HEK293T (cell line): Measurements from ENCODE around the gene CCDC183.

Source experiments
- CTCF ChIA-PET: fragments of 350-600 bp; formaldehyde crosslinking; extraction: SDS; loops from one replicate; lab custom pipeline; 2021; ENCODE audit warnings: antibody characterized with exemption, inconsistent platforms; lab: Yijun Ruan, JAX
- POLR2A ChIA-PET: fragments of 350-600 bp; formaldehyde crosslinking; extraction: SDS; loops from one replicate; lab custom pipeline; 2020; ENCODE audit warnings: antibody characterized with exemption, inconsistent platforms; lab: Yijun Ruan, JAX
- DNase-seq: peaks from one replicate; pipeline ENCODE4 v3.0.0; 2012; ENCODE audit warnings: mixed read lengths; ENCODE audit errors: extremely low spot score
- ARNT ChIP-seq: fragments of 450-650 bp; IDR thresholded peaks from 2 replicates; pipeline ENCODE4 v1.6.1; 2017; ENCODE audit warnings: mild to moderate bottlenecking
- BHLHE40 ChIP-seq: fragments of 450-650 bp; IDR thresholded peaks from 2 replicates; pipeline ENCODE4 v1.6.1; 2016; ENCODE audit warnings: mild to moderate bottlenecking, moderate library complexity, borderline replicate concordance
- CTBP1 ChIP-seq: fragments of 450-650 bp; IDR thresholded peaks from 2 replicates; pipeline ENCODE4 v1.6.1; 2016; ENCODE audit warnings: borderline replicate concordance
- ELF4 ChIP-seq: fragments of 450-650 bp; IDR thresholded peaks from 2 replicates; pipeline ENCODE4 v1.6.1; 2017; ENCODE audit warnings: antibody characterized with exemption
- FOXA1 ChIP-seq: fragments of 450-650 bp; IDR thresholded peaks from 2 replicates; pipeline ENCODE4 v1.6.1; 2016; ENCODE audit warnings: mild to moderate bottlenecking
- FOXK2 ChIP-seq: fragments of 450-650 bp; IDR thresholded peaks from 2 replicates; pipeline ENCODE4 v1.6.1; 2016; ENCODE audit warnings: mild to moderate bottlenecking
- FOXM1 ChIP-seq: fragments of 450-650 bp; IDR thresholded peaks from 2 replicates; pipeline ENCODE4 v1.6.1; 2017; ENCODE audit warnings: mild to moderate bottlenecking, borderline replicate concordance
- HDGF ChIP-seq: fragments of 450-650 bp; IDR thresholded peaks from 2 replicates; pipeline ENCODE4 v1.6.1; 2017; ENCODE audit warnings: antibody characterized with exemption, borderline replicate concordance
- L3MBTL2 ChIP-seq: fragments of 450-650 bp; conservative IDR thresholded peaks from 2 replicates; pipeline ENCODE4 v1.6.1; 2016; ENCODE audit warnings: mild to moderate bottlenecking
- LEF1 ChIP-seq: fragments of 450-650 bp; IDR thresholded peaks from 2 replicates; pipeline ENCODE4 v1.6.1; 2017; ENCODE audit warnings: mild to moderate bottlenecking, borderline replicate concordance
- NFRKB ChIP-seq: fragments of 450-650 bp; IDR thresholded peaks from 2 replicates; pipeline ENCODE4 v1.6.1; 2016; ENCODE audit warnings: mild to moderate bottlenecking, moderate library complexity
- PKNOX1 ChIP-seq: fragments of 450-650 bp; IDR thresholded peaks from 2 replicates; pipeline ENCODE4 v1.6.1; 2016
- SP1 ChIP-seq: fragments of 450-650 bp; IDR thresholded peaks from 2 replicates; pipeline ENCODE4 v1.6.1; 2017
- SUZ12 ChIP-seq: fragments of 450-650 bp; IDR thresholded peaks from 2 replicates; pipeline ENCODE4 v1.6.1; 2016; ENCODE audit warnings: mild to moderate bottlenecking
- TARDBP ChIP-seq: fragments of 450-650 bp; IDR thresholded peaks from 2 replicates; pipeline ENCODE4 v1.6.1; 2016
- ZNF384 ChIP-seq: fragments of 450-650 bp; IDR thresholded peaks from 2 replicates; pipeline ENCODE4 v1.6.1; 2016

Gene CCDC183

GRCh38 chr9:136756134-136756438 is 40.1 kb upstream of the CCDC183 start:
- no peak for TF ChIP-seq ZNF384
- TF ChIP-seq SP1: no peak
- TF ChIP-seq TARDBP: no peak
- no peak for TF ChIP-seq FOXM1
- TF ChIP-seq CTBP1: no peak
- TF ChIP-seq FOXK2: no peak
- no peak for TF ChIP-seq FOXA1
- no peak for TF ChIP-seq LEF1
- no peak for TF ChIP-seq ELF4
- no peak for TF ChIP-seq ARNT
- TF ChIP-seq BHLHE40: no peak
- no peak for TF ChIP-seq NFRKB
- no peak for DNase-seq
- ChIA-PET CTCF (no interaction called here), POLR2A (no interaction called here)

- POLR2A ChIA-PET: no interaction called here
These were observed 39.3 kb upstream of the CCDC183 start for GRCh38 chr9:136756836-136757235.

GRCh38 chr9:136757328-136757727 is 38.8 kb upstream of the CCDC183 start:
- DNase-seq: no peak
- ChIA-PET CTCF (interaction anchor here (1.0 to 1.5 kb wide), 3 partner anchors 13 to 191 kb away, joined by 3 to 5 read pairs (median 3); no protein-coding TSS in a partner anchor), POLR2A (interaction anchor here (1.6 kb wide), 1 partner anchor 27 kb away, joined by 7 read pairs; no protein-coding TSS in a partner anchor)
- TF ChIP-seq FOXM1: no peak
- no peak for TF ChIP-seq SUZ12
- no peak for TF ChIP-seq FOXA1
- TF ChIP-seq LEF1: no peak
- TF ChIP-seq CTBP1: no peak
- TF ChIP-seq ELF4: no peak
- TF ChIP-seq SP1: no peak
- TF ChIP-seq HDGF: no peak
- no peak for TF ChIP-seq PKNOX1
- TF ChIP-seq NFRKB: no peak
- TF ChIP-seq BHLHE40: no peak
- no peak for TF ChIP-seq TARDBP
- no peak for TF ChIP-seq ARNT

More at GRCh38 chr9:136756836-136757235, 39.3 kb upstream of the CCDC183 start:
- CTCF ChIA-PET: interaction anchor here (1.5 kb wide), 1 partner anchor 191 kb away, joined by 3 read pairs; no protein-coding TSS in a partner anchor
- DNase-seq: no peak
- TF ChIP-seq TARDBP: no peak
- no peak for TF ChIP-seq SP1
- no peak for TF ChIP-seq NFRKB
- no peak for TF ChIP-seq CTBP1
- TF ChIP-seq FOXA1: no peak
- no peak for TF ChIP-seq HDGF
- no peak for TF ChIP-seq ARNT
- TF ChIP-seq L3MBTL2: no peak
- TF ChIP-seq FOXM1: no peak
- no peak for TF ChIP-seq LEF1
- TF ChIP-seq SUZ12: no peak
- TF ChIP-seq ELF4: no peak

- CTCF ChIA-PET: interaction anchor here (0.6 to 1.5 kb wide), 7 partner anchors 9 to 546 kb away, joined by 3 to 6 read pairs (median 4); no protein-coding TSS in a partner anchor
- DNase-seq: no peak
- POLR2A ChIA-PET: interaction anchor here (1.0 to 1.6 kb wide), 2 partner anchors 28 to 30 kb away, joined by 5 to 7 read pairs; no protein-coding TSS in a partner anchor
- TF ChIP-seq HDGF (no peak), FOXM1 (no peak), ZNF384 (no peak), TARDBP (no peak), FOXK2 (no peak), FOXA1 (no peak), CTBP1 (no peak), SP1 (no peak), NFRKB (no peak), LEF1 (no peak), ARNT (no peak), SUZ12 (no peak), PKNOX1 (no peak), L3MBTL2 (no peak)
These were observed 38.4 kb upstream of the CCDC183 start for GRCh38 chr9:136757751-136758140.

GRCh38 chr9:136759001-136759400 is 37.1 kb upstream of the CCDC183 start:
- ChIA-PET POLR2A (no interaction called here), CTCF (no interaction called here)
- TF ChIP-seq ELF4 (no peak), SUZ12 (no peak), NFRKB (no peak), TARDBP (no peak), LEF1 (no peak), L3MBTL2 (no peak), ARNT (no peak), FOXA1 (no peak), BHLHE40 (no peak), PKNOX1 (no peak), HDGF (no peak), ZNF384 (no peak), CTBP1 (no peak), FOXK2 (no peak), FOXM1 (no peak), SP1 (no peak)
- no peak for DNase-seq
